MM.1S (cell line): ENCODE results near the gene PLCXD3.

Source experiments
- EZH2 ChIP-seq: fragments of 300-600 bp; sonication (generic); optimal IDR thresholded peaks from 2 replicates; pipeline ENCODE3; 2017; ENCODE audit warnings: low read depth, mild to moderate bottlenecking, antibody characterized with exemption, low read length, mixed read lengths
- TF ChIP-seq, protein P1 (sequence below): fragments of 300-600 bp; sonication (generic); IDR thresholded peaks from 2 replicates; pipeline ENCODE4 v1.5.1; 2016; ENCODE audit warnings: antibody characterized with exemption, low read length, mixed read lengths

DNA sequence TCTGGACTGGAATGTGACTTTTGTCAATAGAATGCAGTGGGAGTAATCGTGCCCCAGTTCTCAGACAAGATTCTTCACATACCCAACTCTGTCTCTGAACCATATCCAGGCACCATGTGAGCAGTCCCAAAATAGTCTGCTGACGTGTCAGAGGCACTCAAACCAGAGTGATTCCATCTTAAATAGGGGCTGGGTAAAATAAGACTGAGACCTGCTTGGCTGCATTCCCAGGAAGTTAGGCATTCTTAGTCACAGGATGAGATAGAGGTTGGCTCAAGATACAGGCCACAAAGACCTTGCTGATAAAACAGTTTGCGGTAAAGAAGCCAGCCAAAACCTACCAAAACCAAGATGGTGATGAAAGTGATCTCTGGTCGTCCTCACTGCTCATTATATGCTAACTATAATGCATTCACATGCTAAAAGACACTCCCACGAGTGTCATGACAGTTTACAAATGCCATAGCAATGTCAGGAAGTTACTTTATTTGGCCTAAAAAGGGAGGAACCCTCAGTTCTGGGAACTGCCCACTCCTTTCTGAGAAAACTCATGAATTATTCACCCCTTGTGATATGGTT, 16.9 kb upstream of the PLCXD3 start:
- TF ChIP-seq, protein P1, sequence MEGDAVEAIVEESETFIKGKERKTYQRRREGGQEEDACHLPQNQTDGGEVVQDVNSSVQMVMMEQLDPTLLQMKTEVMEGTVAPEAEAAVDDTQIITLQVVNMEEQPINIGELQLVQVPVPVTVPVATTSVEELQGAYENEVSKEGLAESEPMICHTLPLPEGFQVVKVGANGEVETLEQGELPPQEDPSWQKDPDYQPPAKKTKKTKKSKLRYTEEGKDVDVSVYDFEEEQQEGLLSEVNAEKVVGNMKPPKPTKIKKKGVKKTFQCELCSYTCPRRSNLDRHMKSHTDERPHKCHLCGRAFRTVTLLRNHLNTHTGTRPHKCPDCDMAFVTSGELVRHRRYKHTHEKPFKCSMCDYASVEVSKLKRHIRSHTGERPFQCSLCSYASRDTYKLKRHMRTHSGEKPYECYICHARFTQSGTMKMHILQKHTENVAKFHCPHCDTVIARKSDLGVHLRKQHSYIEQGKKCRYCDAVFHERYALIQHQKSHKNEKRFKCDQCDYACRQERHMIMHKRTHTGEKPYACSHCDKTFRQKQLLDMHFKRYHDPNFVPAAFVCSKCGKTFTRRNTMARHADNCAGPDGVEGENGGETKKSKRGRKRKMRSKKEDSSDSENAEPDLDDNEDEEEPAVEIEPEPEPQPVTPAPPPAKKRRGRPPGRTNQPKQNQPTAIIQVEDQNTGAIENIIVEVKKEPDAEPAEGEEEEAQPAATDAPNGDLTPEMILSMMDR = no peak
- TF ChIP-seq EZH2 = no peak
